HG02943 (cell line): ENCODE data around the gene DPYSL4.
"Not testable (repeated sequence)": the region's sequence is repeated elsewhere in the genome, so short reads cannot be mapped to it uniquely, and the experiment has no call there.

Experiments
- ATAC-seq: cut with Tn5 transposase; IDR thresholded peaks from one replicate; pipeline ENCODE4 v1.9.1; 2021; ENCODE audit warnings: mild to moderate bottlenecking, low read depth, moderate library complexity; ENCODE audit not compliant: unreplicated experiment

DPYSL4 gene

DNA sequence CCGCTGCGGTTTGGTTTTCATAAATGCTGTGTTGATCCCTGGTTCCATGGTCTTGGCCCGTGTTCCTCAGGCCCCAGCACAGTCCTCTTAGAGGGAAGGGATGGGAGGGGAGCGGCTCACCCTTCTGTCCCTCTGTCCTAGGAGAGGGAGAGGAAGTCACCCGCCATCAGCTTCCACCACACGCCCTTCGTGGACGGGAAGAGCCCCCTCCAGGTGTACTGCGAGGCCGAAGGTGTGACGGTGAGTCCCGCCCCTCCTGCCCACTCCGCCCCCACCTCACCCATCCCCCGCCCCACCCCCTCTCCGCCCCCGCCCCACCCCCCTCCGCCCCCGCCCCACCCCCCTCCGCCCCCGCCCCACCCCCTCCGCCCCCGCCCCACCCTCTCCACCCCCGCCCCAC lies 37.5 kb upstream of the DPYSL4 start:
- ATAC-seq: no peak

DNA sequence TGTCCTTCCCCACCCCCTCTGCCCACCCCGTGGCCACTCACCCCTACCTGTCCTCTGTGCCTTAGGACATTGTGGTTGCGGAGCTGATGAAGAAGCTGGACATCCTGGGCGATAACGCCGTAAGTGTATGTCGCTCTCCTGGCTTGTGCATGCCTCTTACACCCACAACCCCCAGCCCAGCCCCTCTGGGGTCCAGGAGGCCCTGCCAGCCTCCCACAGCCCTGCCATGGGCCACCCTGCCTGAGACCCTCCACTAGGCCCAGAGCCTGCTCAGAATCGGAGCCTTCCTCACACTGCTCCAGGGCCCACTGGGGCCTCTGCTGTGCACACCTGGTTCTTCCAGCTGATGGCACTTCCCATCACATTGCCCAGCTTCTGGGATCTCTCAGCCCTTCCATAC lies 36.8 kb upstream of the DPYSL4 start:
- ATAC-seq: no peak

DNA sequence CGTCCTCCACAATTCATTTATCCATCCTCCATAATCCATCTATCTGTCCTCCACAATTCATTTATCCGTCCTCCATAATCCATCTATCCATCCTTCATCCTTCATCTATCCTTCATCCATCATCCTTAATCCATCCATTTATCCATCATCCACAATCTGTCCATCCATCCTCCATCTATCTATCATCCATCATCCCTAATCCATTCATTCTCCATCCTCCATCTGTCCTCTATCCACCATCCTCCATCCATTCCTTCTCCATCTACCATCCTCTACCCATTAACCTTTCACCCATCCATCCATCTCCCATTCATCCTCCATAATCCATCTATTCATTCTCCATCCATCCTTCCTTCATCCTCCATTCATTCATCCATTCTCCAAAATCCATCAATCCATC lies 36.0 kb upstream of the DPYSL4 start:
- ATAC-seq: no peak

DNA sequence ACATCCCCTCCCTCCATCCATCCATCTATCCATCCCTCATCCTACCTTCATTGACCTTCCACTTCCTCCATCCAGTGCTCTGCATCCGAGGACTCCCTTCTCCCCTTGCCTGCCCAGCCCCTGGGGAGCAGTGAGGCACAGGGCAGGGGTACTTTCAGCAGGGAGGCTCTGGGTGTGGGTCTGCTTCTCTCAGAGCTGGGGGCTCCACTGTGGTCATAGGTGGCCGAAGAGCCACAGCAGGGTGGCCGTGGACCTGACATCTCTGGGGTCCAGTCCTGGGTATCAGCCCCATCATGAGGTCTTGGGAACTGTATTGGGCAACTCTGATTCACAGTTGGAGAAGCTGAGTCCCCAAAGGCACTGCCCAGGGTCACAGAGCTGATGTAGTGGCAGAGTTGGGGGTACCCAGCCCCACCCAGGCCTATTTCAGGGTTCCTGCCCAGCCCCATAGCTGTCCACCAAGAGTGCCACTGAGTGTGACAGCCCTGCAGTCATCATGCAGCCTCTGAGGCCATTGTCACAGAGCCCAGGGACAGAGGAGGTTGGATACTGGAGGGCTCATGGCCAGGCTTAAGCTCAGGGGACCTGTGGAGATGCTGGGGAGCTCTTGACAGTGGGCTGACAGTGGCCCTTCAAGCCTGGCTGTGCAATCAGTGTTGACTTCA lies 35.3 kb upstream of the DPYSL4 start:
- no peak for ATAC-seq

DNA sequence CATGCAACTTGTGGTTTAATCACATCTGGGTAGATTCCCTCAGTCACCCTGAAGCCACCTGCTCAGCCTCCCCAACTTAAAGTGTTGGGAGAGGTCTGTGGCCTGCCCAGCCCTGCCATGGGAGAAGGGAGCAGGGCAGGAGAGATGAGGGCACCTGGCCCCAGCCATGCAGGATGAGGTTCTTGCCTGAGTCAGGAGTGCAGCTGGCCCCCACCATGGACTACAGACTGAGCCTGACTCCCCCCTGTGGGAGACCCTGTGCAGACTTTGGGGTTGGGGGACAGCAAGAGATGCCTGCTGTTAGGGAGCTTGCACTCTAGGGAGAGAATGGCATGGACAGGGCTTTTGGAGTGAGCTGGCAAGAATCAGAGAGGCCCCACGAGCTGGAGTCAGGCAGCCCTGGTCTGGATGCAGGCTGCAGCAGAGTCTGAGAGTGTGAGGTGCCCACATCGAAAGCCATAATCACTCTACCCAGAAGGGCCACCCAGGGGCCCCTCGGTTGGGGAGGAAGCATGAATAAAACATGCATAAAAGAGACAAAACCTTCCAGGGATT lies 34.7 kb upstream of the DPYSL4 start:
- ATAC-seq: no peak

DNA sequence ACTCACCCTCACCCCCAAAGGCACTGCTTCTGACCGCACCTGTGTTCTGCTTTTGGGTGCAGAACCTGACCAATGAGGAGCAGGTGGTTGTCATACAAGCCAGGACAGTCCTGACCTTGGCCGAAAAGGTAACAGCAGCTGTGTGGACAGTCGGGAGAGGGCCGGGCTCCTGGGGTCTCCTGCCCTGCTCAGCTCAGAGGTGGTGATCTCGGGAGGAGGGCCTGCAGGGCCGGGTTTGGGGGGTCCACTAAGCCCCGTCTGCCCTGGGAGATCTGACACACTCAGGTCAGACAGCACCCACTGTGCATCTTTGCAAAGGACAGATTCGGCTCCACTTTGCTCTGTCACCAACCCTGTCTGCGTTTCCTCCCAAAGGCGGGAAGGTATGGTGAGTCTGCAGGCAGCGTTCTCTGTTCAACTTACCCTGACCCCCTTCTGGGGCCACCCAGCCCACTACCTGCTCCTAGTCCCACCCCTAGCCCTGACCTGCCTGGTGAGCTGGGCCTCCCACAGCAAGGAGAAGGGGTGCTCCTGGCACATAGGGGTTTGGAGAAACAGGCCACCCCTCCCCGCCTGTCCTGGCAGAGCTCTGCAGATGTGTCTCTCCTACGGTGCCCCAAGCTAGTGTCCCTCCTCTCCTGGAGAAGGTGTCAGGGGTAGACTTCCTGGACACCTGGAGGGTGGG lies 33.7 kb upstream of the DPYSL4 start:
- no peak for ATAC-seq

DNA sequence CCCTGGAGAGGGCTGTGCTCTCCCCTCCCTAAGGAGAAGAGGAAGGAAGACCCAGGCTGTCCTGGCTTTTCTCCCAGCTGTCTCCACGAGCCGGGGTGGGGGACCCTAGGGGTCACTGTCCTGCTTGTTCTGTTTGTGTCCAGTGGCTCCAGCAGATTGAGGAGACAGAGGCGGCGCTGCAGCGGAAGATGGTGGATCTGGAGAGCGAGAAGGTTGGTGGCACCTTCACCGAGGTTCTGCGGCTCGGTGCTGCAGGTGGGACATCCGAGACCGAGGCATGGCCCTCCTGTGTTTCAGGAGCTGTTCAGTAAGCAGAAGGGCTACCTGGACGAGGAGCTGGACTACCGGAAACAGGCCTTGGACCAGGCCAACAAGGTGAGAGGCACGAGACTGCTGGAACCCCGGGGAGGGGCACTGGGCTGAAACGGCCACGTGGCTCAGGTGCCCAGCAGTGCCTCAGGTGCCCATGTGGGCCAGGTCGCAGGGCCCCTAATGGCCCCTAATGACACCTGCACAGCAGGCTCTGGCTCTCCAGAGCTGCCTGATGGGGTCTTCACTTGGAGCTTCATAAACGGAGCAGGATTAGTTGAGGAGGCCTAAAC lies 33.0 kb upstream of the DPYSL4 start:
- ATAC-seq: no peak

DNA sequence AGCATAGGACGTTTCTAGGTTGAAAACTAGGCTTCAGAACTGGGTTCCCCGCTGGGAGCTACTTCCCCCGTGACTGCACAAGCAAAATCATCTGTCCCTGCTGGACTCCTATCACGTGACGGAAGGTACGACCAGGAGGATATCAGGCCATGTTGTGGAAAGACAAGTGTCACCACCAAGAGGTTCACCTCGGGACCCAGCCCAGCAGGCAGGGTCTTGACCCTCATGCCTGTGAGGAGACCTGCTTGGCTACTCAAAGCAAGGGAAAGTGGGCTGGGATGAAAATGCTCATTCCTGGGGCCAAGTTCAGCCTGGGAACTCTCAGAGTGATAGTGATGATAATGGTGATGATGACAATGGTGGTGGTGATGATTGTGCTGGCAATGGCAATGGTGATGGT lies 32.3 kb upstream of the DPYSL4 start:
- ATAC-seq: no peak

DNA sequence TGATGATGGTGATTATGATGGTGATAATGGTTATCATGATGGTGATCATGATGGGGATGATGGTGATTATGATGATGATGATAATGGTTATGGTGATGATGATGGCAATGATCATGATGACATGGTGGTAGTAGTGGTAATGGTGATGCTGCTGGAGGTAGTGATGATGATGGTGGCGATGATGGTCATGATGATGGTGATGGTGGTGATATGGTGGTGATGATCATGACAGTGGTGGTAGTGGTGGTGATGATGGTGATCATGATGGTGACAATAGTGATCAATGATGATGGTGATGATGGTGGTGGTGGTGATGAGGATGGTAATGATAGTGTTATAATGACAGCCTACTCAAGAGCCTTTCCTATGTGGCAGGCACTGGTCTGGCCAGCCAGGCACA lies 31.8 kb upstream of the DPYSL4 start:
- ATAC-seq: no peak

DNA sequence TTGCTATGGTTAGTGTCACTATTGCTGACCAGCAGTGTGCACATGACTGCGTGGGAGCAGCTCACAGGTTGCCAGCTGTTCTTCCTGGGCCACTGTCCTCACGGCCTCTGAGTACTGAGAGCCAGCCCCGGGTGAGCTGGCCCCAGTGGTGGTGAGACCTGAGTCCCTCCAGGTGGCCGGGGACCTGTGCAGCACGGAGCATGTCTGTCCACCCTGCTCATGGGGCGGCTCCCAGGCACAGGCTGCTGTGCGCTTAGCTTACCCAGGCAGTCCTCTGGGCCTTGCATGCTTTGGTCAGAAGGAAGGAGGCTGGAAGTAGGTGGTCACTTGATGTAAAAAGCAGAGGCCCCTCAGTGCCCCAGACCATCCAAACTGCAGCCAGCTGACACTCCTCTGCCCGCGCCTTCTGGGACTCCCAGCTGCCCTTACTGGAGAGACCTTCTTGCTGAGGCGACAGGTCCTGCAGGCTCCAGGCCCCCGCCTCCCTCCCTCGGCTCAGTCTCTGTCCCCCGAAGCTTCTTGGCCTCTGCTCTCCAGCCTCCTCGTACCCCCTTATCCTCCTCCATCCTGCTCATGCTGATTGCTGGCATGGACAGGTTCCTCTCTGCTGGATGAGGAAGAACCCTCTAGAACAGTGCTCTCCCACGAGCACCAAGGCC lies 30.9 kb upstream of the DPYSL4 start:
- no peak for ATAC-seq

DNA sequence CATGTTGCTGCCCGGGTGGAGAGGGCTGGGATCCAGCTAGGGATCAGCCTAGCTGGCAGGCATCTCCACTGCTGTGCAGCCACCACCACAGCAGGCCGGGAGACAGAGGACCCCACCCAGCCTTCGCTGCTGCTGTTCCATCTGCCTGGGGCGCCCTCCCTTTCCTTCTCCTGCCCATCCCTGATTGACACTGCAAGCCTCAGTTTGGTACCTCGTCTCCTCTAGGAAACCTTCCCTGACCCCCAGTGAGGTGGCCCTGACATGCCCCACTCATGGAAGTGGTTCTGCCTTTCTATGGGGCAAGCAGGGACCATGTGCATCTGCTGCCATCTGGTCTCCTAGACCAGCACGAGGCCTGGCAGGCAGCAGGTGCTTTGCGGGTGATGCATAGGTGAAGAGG lies 30.4 kb upstream of the DPYSL4 start:
- ATAC-seq: no peak

DNA sequence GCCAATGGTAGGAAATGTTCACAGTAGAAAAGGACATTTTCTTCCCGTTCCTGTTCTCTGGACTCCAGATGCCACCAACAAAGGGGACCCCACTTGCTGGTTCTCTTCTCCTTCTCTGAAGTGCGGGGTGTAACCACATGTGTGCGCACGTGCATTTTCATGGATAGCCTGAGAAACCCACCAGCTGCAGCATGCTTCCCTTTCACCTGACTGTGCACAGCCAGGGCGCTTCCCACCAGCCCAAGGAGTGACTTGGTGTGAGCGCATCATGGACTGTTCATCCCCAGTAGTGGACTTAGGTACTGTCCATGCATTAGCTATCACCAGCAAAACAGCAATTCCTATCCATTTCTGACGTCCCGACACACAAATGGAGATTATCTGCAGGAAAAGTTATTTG lies 29.6 kb upstream of the DPYSL4 start:
- no peak for ATAC-seq

DNA sequence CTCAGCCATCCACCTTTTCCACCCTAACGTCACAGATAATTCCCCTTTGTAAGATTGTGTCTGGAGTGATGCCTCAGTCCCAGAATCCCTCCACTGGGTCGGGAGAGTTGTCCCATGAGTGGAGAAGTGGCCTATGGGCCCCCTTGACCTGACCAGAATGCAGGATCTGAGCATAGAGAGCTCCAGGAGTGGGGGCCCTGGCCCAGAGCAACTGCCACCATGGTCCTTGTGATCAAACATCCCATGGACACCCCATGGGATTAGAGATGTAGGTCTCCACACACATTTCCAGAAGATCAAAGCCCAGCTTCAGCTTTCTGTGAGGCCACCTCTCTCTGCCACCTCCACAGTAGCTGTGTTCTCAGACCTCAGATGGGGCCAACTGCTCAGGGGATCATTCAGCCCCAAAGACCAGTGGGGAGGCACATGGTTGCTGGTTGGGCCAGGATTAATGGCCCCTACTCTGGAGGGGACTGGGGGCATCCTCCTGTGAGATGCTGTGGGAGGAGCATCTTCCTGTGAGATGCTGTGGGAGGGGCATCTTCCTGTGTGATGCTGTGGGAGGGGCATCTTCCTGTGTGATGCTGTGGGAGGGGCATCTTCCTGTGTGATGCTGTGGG lies 28.5 kb upstream of the DPYSL4 start:
- no peak for ATAC-seq

DNA sequence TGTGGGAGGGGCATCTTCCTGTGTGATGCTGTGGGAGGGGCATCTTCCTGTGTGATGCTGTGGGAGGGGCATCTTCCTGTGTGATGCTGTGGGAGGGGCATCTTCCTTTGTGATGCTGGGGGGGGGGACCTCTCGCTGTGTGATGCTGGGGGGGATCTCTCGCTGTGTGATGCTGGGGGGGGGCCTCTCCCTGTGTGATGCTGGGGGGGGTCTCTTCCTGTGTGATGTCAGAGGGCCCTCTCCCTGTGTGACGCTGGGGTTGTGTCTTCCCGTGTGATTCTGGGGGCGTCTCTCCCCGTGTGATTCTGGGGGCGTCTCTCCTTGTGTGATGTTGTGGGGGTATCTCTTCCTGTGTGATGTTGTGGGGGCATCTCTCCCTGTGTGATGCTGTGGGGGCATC lies 27.9 kb upstream of the DPYSL4 start:
- ATAC-seq: no peak

DNA sequence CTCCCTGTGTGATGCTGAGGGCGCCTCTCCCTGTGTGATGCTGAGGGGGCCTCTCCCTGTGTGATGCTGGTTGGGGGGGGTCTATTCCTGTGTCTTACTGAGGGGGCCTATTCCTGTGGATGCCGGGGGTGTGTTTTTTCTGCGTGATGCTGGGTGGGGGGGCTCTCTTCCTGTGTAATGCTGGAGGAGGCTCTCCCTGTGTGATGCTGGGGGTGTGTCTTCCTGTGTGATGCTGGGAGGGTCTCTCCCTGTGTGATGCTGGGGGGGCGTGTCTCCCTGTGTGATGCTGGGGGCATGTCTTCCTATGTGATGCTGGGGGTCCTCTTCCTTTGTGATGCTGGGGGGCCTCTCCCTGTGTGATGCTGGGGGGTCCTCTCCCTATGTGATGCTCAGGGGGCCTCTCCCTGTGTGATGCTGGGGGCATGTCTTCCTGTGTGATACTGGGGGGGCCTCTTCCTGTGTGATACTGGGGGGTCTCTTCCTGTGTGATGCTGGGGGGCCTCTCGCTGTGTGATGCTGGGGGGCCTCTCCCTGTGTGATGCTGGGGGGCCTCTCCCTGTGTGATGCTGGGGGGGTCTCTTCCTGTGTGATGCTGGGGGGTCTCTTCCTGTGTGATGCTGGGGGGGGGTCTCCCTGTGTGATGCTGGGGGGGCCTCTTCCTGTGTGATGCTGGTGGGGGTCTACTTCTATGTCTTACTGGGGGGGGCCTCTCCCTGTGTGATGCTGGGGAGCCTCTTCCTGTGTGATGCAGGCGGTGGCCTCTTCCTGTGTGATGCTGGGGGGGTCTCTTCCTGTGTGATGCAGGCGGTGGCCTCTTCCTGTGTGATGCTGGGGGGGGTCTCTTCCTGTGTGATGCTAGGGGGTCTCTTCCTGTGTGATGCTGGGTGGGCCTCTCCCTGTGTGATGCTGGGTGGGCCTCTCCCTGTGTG lies 27.2 kb upstream of the DPYSL4 start:
- not testable (repeated sequence) for ATAC-seq

DNA sequence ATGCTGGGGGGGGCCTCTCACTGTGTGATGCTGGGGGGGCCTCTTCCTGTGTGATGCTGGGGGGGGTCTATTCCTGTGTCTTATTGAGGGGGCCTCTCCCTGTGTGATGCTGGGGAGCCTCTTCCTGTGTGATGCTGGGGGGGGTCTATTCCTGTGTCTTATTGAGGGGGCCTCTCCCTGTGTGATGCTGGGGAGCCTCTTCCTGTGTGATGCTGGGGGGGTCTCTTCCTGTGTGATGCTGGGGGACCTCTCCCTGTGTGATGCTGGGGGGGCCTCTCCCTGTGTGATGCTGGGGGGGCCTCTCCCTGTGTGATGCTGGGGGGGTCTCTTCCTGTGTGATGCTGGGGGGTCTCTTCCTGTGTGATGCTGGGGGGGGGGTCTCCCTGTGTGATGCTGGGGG lies 26.5 kb upstream of the DPYSL4 start:
- ATAC-seq: not testable (repeated sequence)

DNA sequence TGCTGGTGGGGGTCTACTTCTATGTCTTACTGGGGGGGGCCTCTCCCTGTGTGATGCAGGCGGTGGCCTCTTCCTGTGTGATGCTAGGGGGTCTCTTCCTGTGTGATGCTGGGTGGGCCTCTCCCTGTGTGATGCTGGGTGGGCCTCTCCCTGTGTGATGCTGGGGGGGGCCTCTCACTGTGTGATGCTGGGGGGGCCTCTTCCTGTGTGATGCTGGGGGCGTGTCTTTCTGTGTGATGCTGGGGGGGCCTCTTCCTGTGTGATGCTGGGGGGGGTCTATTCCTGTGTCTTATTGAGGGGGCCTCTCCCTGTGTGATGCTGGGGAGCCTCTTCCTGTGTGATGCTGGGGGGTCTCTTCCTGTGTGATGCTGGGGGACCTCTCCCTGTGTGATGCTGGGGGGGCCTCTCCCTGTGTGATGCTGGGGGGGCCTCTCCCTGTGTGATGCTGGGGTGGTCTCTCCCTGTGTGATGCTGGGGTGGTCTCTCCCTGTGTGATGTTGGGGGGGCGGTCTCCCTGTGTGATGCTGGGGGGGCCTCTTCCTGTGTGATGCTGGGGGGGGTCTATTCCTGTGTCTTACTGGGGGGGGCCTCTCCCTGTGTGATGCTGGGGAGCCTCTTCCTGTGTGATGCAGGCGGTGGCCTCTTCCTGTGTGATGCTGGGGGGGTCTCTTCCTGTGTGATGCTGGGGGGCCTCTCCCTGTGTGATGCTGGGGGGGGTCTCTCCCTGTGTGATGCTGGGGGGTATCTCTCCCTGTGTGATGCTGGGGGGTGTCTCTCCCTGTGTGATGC lies 25.7 kb upstream of the DPYSL4 start:
- ATAC-seq: not testable (repeated sequence)

DNA sequence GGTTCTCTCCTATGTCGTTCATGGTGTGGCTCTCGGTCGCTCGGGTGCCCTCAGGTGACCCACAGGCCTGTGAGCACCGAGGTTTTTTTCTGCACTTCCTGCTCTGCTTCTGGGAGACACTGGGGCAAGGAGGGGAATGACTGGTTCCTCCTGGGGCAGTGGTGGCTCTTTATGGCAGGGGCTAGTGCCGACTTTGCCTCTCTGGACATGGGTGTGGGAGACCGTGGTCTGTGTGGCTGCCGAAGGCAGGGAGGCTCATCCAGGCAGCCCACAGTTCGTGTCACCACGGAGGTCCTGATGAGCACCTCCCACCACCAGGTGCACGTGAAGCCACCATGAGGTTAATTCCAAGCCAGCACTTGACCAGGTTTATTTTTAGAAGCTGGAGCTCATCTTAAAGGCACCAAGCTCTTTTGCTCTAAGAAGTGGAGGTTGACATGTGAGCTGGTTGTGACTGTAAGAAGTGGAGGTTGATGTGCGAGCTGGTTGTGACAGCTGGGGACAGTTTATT lies 24.7 kb upstream of the DPYSL4 start:
- no peak for ATAC-seq
